HT1080 (cell line): ENCODE measurements around the gene EXPH5. TPM values are rescaled to one million over a fixed set of nuclear protein-coding genes. Genes with fewer than 3 reads are reported as not detected.
"Not testable (repeated sequence)": the region's sequence is repeated elsewhere in the genome, so short reads cannot be mapped to it uniquely, and the experiment has no call there.

Experiments
- DNase-seq: peaks from one replicate; pipeline ENCODE4 v3.0.0-alpha.2; 2015; ENCODE audit warnings: low read depth
- polyA plus RNA-seq, 2 experiments: library from polyadenylated mRNA; depleted of rRNA; stranded (reverse); fragments of >200 nt; gene quantifications; 2 replicates each; pipeline ENCODE4 v1.2.3, GENCODE V29; 2015
- total RNA-seq: library from RNA; depleted of rRNA; stranded (reverse); fragments of >200 nt; shearing (Covaris generic); gene quantifications from 2 replicates; pipeline ENCODE4 v1.2.3, GENCODE V29; 2014; rRNA removed

Gene EXPH5, protein sequence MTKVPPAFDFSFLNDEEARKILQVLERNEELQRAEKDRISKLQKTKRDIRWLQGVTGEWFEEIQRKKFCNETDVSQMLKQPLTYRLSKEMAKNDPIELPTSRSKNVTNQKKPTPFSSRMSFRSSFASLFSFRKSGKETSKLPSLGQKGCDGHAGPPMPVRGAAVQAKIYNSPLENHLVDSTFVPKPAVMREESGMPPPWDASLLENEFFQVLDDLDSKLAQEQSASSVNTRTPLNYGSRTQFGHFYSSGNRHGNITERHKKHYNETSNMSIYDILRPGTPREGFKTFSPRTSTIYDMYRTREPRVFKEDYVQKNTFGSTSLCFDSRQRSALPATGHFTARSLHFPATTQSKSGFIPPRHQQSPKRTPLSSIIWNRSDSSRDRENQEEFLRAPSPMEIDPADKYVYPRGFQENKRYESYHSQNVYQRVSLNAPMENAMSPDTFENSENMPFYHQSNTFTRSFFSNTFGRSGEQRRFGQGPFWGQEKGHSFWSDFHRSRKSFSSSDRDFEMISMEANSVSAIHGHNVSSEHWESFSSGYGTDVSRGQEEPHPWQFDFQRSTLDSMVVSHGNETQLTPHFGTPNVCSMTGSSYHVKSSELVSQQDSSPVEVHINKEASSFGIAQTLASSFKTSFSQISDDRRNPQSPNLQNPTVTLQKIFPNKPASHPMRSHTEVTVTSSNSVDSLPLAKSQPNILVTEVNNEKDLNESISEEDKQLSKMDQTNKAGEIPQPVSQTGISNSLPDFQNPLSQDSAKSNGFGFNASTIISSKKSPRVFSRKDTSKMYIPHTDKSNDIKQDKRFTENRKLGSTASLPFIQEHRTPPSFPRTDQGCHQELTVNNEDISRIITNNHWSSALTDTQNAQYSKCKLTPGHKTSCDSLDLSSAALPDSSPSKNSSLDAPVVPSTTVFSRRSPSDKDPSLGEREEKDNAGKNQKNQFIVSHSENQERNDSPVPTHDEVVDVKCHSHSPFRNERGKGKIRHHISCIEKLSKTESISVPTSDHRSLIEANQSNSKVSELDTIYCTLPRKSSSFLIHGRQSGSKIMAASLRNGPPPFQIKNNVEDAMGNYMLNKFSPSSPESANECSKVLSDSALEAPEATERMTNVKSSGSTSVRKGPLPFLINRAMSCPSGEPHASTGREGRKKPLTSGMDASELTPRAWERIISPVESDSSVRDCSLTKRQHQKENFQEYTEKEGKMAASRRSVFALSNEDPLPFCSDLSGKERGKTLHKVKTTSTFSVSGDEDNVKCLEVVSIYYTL (N-terminal part only)
- 1.2 and 1.7 TPM in 2 replicates for total RNA-seq
- polyA plus RNA-seq (2015; cell fraction: cytosol; rRNA removed), result 0.22 and 0.41 TPM in 2 replicates
- 2.6 and 2.7 TPM in 2 replicates for polyA plus RNA-seq (2015; cell fraction: nucleus; rRNA removed)

- DNase-seq, result peak; percentile 79
Measured at GRCh38 chr11:108593214-108593922, at the start of gene EXPH5. Gene EXPH5 (minus strand): TSS chr11:108593768. CDS start chr11:108593536, 232 bp downstream.

- DNase-seq, result not testable (repeated sequence)
Measured at GRCh38 chr11:108641752-108642151, 48.2 kb upstream of the EXPH5 start.

DNA sequence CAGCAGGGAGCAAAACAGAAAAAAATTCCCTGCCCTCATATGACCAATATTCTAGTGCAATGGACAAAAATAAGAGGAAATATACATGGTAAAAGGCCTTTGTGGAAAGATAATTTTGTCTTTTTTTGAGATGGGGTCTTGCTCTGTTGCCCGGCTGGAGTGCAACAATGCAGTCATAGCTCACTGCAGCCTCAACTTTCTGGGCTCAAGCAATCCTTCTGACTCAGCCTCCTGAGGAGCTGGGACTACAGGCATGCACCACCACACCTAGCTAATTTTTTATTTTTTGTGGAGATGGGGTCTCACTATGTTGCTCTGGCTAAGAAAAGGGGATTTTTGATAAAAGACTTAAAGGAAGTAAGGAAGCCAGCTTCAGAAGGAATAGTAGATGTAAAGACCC, 45.6 kb upstream of the EXPH5 start:
- no peak for DNase-seq

DNA sequence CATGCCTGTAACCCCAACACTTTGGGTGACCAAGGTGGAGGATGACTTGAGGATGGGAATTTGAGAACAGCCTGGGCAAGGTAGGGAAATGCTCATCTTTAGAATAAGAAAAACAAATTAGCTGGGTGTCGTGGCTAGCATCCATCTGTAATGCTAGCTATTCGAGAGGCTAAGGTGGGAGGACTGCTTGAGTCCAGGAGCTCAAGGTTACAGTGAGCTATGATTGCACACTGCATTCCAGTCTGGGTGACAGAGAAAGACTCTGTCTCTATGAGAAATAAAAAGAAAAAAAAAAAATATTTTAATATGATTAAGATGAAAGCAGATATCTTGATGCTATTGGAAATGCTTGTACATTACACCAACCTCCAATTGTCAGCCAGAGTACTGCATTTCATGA, 42.7 kb upstream of the EXPH5 start:
- DNase-seq, result no peak

GRCh38 chr11:108635106-108635505, 41.5 kb upstream of the EXPH5 start:
- no peak for DNase-seq

DNA sequence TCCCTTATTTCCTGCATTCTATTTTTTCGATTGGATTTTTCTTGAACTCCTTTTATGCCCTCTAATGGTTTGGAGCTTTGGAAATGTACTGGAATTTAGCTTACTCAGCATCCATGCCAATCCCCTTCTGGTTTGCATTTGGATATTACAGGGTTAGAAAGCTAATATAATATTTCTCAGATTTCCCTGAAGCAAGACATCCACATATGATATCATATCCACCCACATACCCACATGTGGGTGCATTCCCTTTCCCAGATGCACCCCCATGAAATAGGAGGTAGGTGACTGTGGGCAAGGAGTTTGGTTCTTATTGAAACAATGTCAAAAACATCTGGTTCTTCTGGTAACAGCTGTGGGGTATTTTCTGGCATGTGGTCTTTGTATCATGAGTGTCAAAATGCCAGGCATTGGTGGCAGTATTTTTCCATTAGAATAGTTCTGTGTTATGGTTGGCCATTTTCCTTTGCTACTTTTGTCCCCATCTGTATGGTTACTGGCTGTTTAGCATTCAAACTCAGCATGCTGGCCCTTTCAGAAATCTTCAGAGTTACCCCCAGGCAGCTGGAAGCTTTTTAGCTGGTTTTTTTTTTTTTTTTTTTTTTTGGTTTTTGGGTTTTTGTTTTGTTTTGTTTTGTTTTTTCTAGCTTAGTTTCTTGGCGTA, 38.6 kb upstream of the EXPH5 start:
- no peak for DNase-seq

DNA sequence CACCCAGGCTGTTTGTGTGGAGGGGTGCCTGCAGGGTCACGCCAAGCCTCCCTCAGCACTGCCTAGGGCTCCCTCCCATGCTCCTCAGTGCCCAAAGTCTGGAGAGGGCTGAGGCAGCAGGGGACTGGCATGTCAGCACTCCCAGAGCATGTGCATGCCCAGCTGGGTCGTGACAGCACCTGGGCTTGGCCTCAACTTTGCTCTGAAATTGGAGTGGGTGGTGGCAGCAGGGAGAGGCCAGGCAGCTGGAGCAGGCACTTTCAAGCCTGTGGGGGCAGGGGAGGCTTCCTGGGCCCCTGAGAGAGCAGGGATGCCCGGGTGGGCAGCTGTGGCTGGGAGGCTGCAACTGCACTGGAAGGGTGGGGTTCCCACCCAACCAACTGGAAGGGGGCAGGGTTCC, 35.7 kb upstream of the EXPH5 start:
- DNase-seq, result no peak

DNA sequence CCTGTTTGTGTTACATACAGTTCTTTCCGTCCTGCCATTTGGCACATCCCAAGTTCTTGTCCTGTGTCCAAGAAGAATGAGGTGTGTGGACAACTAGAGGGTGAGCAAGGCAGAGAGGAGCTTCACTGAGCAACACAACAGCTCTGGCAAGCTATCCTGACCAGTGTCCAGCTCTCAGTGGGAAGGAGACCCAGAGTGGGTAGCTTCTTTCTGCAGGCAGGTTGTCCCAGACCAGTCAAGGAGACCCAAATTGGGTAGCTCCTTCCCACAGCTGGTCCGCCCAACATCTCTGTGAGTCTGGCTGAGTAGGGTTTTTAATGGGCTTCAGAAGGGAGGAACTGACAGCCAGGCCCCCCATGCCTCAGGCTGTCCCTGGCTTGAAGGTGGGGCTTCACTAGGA, 35.2 kb upstream of the EXPH5 start:
- DNase-seq, result no peak

- DNase-seq, result no peak
Measured at GRCh38 chr11:108628326-108628725, 34.8 kb upstream of the EXPH5 start.

DNA sequence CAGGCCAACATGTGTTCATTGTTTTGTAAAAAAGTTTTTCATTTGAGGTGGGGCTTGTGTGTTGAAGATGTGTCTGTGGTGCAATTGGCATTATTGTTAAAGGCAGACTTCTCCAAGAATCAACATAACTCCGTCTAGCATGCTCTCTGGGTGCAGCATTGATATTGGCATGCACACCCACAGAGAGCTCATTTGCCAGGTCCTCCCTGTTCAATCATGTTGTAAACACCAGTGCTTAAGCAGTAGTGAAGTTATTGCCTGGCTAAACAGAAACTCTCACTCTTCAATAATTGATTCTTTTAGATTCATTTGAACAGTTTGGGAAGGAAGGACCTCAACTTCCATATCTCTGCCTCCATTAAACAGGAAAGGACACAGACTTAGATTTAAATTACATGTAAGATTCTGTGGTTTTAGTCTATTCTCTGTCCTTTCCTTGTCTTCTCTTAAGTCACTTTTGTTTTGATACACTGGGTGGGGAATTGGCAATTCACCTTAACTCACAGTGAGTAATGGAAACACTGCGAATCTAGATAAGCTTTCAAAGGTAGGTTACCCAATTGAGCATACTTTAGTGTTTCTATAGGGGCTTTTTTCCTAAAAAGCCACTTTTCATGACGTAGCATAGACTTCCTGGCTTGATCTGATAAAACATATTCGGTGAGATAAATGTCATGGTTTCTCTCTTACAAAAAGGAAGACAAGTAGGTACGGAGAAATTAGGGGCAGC, 30.8 kb upstream of the EXPH5 start:
- no peak for DNase-seq

DNA sequence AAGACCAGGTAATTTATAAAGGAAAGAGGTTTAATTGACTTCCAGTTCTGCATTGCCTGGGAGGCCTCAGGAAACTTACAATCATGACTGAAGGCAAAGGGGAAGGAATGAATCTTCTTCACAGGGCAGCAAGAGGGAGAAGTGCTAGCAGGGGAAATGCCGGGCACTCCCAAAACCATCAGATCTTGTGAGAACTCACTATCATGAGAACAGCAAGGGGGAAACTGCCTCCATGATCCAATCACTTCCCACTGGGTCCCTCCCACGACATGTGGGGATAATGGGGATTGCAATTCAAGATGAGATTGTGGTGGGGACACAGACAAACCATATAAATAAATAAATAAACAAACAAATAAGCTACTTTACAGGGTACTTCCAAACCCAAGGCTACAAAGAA, 28.8 kb upstream of the EXPH5 start:
- DNase-seq, result no peak

DNA sequence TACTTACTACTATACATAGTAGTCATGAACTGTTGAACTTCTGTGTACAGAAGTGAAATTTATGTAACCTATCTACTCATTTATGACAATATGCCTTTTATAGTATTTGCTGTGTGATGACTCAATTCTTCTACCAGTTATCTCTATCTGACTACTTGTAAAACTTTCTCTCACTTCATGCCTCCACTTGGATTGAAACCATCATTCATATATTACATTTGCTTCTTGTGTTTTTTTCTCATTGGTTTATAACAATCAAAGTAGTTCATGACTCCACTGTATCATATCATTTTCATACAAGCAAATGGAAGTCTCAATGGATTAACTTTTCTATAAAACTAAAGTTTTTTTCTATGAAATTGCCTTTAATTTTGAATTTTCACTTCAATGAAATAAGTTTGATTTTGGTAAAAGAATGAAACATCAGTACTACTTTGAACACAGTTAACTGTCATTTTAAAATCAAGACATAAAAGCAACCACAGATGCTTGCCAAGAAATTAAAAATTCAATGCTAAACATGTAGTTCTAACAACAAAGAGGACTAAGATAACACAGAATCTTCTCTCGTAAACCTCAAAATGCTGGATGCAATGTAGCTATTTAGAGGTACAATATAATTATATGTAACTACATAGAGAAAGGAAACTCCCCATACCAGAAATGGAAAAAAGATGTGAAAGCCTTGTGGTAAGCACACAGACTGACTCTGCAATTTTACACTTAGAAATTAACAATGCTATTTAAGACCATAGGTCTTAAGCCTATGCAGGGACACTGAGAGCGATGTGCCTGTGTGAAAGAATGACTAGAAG, 27.6 kb upstream of the EXPH5 start:
- DNase-seq, result peak; percentile 38

DNA sequence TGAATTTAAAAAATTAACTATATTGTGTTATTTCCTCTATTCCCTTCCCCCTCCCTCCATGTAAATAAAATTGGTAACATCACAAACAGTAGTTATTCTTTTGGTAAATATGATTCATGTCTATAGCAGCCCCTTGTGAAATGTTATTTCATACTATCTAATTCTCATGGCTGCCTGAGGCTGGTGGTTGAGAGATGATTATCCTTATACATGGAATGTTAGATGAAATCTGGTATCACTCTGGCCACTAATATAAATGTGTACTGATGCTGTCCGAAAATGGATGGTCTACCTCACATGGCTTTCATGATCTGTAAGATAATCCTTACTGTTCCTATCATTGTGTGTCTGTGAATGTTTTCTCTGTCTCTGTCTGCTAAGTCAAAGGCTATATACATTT, 25.0 kb upstream of the EXPH5 start:
- DNase-seq, result no peak

DNA sequence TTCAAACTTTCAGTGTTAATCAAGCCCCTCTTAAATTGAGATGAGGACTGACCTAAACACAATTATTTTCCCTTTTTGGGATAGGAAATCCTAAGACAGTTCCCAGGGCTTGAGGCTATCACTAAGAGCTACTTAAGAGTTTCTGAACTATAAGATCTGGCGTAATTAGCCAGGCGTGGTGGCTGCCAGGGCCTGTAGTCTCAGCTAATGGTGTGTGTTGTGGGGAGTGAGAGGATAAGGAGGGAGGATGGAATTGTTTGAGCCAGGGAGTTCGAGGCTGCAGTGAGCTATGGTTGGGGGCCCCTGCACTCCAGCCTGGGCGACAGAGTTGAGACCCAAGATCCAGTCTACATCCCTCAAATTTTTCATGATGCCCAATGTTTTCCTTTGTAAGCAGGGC, 23.5 kb upstream of the EXPH5 start:
- no peak for DNase-seq

DNA sequence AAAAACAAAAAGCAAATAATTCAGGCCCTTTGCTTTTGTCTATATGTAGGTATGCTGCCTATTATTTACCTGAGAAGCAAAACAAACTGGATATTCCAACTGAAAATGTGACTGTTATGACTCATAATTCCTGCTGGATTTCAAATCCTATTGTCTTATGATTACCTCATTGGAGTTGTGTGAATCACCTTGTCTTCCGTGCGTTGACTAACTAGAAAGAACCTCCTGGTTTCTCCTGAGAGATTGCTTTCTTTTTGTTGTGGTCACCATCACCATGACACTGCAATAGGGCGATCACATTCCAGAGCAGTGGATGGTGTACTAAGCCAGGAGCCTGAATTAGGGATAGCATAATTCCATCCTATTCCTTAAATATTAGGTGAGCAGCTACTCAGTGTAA, 23.0 kb upstream of the EXPH5 start:
- DNase-seq, result peak; percentile 98

DNA sequence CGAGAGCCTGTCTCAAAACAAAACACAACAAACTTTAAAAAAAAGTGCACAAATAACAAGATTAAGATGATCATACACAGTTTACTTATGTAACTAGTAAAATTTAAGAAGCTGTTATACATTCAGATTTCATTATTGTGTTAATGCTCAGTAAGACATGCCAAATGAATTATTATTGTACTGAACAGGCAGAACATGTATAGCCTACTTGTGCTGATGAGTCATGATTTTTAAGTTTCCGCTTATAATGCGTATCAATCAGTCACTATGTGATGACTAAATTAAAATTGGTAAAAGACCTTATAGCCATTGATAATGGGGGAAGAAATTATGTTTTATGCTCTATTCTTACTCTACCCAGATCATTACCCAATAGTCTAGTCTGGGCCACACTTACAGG, 20.5 kb upstream of the EXPH5 start:
- no peak for DNase-seq

DNA sequence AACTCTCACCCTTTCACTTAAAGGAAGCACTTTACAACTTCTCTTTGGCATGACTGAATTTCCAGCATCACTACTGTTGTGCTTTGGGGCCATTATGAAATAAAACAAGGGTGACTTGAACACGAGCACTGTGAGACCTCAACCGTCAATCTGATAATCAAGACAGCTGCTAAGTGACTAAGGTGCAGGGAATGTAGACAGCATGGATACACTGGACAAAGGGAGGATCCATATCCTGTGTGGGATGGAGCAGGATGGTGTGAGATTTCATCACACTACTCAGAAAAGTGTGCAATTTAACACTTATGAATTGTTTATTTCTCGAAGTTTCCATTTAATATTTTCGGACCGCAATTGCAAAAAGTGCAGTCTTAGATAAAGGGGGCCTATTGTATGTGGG, 16.1 kb upstream of the EXPH5 start:
- DNase-seq, result peak; percentile 85

GRCh38 chr11:108608548-108608947, 15.0 kb upstream of the EXPH5 start:
- no peak for DNase-seq
